ENCODE results near the gene CCDC69. TPM values are rescaled to one million over a fixed set of nuclear protein-coding genes. Genes with fewer than 3 reads are reported as not detected.

Gene CCDC69
- total and polyA plus RNA-seq, 2 of the 8 experiments (the other 6 are each of a cell fraction or from before 2014, with no cell fraction given), result 8.4 to 10.8 TPM

- no peak overlapping the region for H3K18ac ChIP-seq (ENCODE audit: extremely low read depth, low read length)
- 44% methylated on average over 15 of the region's 15 CpGs; no CpG with 5 or more reads in 1 of the 2 experiments for WGBS, 2 experiments (ENCODE audit: extremely low coverage in 1 of 2, insufficient coverage in 1 of 2, insufficient read length in 1 of 2, insufficient replicate concordance in 2 of 2, low coverage in 1 of 2, low lambda C conversion rate in 2 of 2, missing lambda C conversion rate in 1 of 2)
- no peak overlapping the region for H4K5ac ChIP-seq (ENCODE audit: insufficient read length, low read depth, low read length)
- no peaks in the 10 kb centered on the region; a peak in 1 of 7 replicates for H3K27me3 ChIP-seq (replicated peaks in 1 of 4; ENCODE audit: control insufficient read depth in 3 of 4, extremely low read depth in 1 of 4, insufficient read depth in 3 of 4, low read length in 3 of 4)
- no peak overlapping the region for H3K23ac ChIP-seq (ENCODE audit: insufficient read length)
- CTCF ChIA-PET (ENCODE audit: partially characterized antibody), result interaction anchor here (0.6 to 39.8 kb wide), 14 partner anchors 9 to 140 kb away, joined by 3 to 810 read pairs (median 6); partner anchors contain the start of gene ANXA6
- H2BK5ac ChIP-seq (ENCODE audit: low read depth, low read length), result no peak overlapping the region
- no peak overlapping the region for H3K4me3 ChIP-seq (ENCODE audit: extremely low read depth in 1 of 4, insufficient read depth in 2 of 4, low read depth in 3 of 4, low read length in 4 of 4)
- no peak overlapping the region for H2AFZ ChIP-seq (ENCODE audit: low read length)
- H3K14ac ChIP-seq (ENCODE audit: insufficient read length), result no peak overlapping the region
- H3K9me3 ChIP-seq (ENCODE audit: insufficient read depth in 2 of 2, low read depth in 1 of 2, low read length in 1 of 2), result no peaks in the 10 kb centered on the region
- no peaks in the 10 kb centered on the region for H3K23me2 ChIP-seq (ENCODE audit: low read depth, low read length)
- peaks cover 0 to 5% of the 10 kb centered on the region in 2 experiments for H4K20me1 ChIP-seq (replicated peaks in 1 of 2; ENCODE audit: control insufficient read depth in 1 of 2, insufficient read depth in 2 of 2, low read length in 2 of 2)
- no peak overlapping the region for H2AK5ac ChIP-seq (ENCODE audit: low read depth, low read length)
- H3K36me3 ChIP-seq (ENCODE audit: control insufficient read depth in 2 of 4, insufficient read depth in 4 of 4, low read length in 3 of 4), result peaks cover 0 to 23% (median 10%) of the 10 kb centered on the region in 4 experiments; a peak in 6 of 8 replicates
- peaks cover 0 to 12% (median 7%) of the 10 kb centered on the region in 4 experiments; a peak in 5 of 7 replicates for H3K4me1 ChIP-seq (replicated peaks in 1 of 4; ENCODE audit: control insufficient read depth in 3 of 4, insufficient read depth in 4 of 4, low read length in 3 of 4)
- H2BK12ac ChIP-seq (ENCODE audit: low read depth, low read length), result no peak overlapping the region
- peaks cover 2% of the 10 kb centered on the region for H3K79me1 ChIP-seq (ENCODE audit: low read depth, low read length)
- H3K9ac ChIP-seq (replicated peaks in 1 of 4; ENCODE audit: extremely low read depth in 1 of 4, low read depth in 3 of 4, low read length in 3 of 4), result no peak overlapping the region
- peak overlapping the region in 1 of 2 experiments; percentile 32; a peak in 1 of 4 replicates for H3K4me2 ChIP-seq (ENCODE audit: insufficient read depth in 1 of 2, low read depth in 2 of 2, low read length in 2 of 2)
- H3K4ac ChIP-seq (replicated peaks; ENCODE audit: insufficient read length, low read depth, low read length), result no peak overlapping the region
- H3K79me2 ChIP-seq (ENCODE audit: control insufficient read depth in 1 of 2, insufficient read depth in 2 of 2, low read length in 2 of 2), result no peaks in the 10 kb centered on the region
- no peak overlapping the region for H3K56ac ChIP-seq (replicated peaks; ENCODE audit: insufficient read length, low read depth, low read length)
- no peak overlapping the region for H2BK120ac ChIP-seq (replicated peaks; ENCODE audit: low read depth, low read length)
- no peak overlapping the region for H4K91ac ChIP-seq (replicated peaks; ENCODE audit: insufficient read length, low read length)
- H3K27ac ChIP-seq (ENCODE audit: low read depth, low read length), result peak overlapping the region; percentile 34; the same call in 1 of the 2 replicates
- H2BK20ac ChIP-seq (ENCODE audit: low read length), result no peak overlapping the region
- no peak overlapping the region for H2BK15ac ChIP-seq (ENCODE audit: low read length)
- FAIRE-seq (no peak), DNase-seq (ENCODE audit: low read depth in 1 of 2, low spot score in 2 of 2) (peak in 1 of 2 experiments; percentile 58)
- no peak overlapping the region for H4K8ac ChIP-seq (ENCODE audit: extremely low read depth, insufficient read depth, low read length)
- POLR2A ChIA-PET (ENCODE audit: partially characterized antibody), result interaction anchor here (1.2 to 2.1 kb wide), 8 partner anchors 9 to 629 kb away, joined by 3 to 11 read pairs (median 4); partner anchors contain the start of genes ANXA6 and G3BP1
- TF ChIP-seq GTF2F1 (IDR thresholded peaks at IDR 0.05; ENCODE audit: borderline replicate concordance, low read depth, low read length) (no peak), KDM1A (IDR thresholded peaks at IDR 0.05; ENCODE audit: borderline replicate concordance, low read length) (no peak), EZH2 (IDR thresholded peaks at IDR 0.05; ENCODE audit: low read depth, low read length, severe bottlenecking) (no peak), JUN (IDR thresholded peaks at IDR 0.05; ENCODE audit: low read depth, low read length) (no peak), BACH1 (IDR thresholded peaks at IDR 0.05; ENCODE audit: low read length) (no peak), SIRT6 (IDR thresholded peaks at IDR 0.05; ENCODE audit: low read length) (no peak), TAF1 (IDR thresholded peaks at IDR 0.05; ENCODE audit: low read depth, low read length) (peak; percentile 24; the same call in 1 of the 2 replicates), SP1 (IDR thresholded peaks at IDR 0.05; ENCODE audit: low read depth, low read length) (no peak), CTBP2 (IDR thresholded peaks at IDR 0.05; ENCODE audit: borderline replicate concordance, insufficient read depth, insufficient read length, low read length) (no peak), EGR1 (IDR thresholded peaks at IDR 0.05; ENCODE audit: borderline replicate concordance, low read depth, low read length) (no peak), NRF1 (IDR thresholded peaks at IDR 0.05; ENCODE audit: low read depth, low read length) (no peak), NANOG (IDR thresholded peaks at IDR 0.05; ENCODE audit: insufficient read depth, low read depth, low read length, poor library complexity, severe bottlenecking) (no peak), E2F6 (IDR thresholded peaks at IDR 0.05) (no peak)
Observed at GRCh38 chr5:151141535-151141934, 82.4 kb downstream of the CCDC69 start.
